K562 (cell line): ENCODE data around the gene ACADVL. TPM values are rescaled to one million over a fixed set of nuclear protein-coding genes. Genes with fewer than 3 reads are reported as not detected.

Source experiments
- ATAC-seq: fragments of 200-7000 bp; cut with Tn5 transposase; 3 replicates; pipeline ENCODE4 v1.9.1; 2020; ENCODE audit warnings: moderate library complexity
- BruUV-seq: library from RNA; stranded (reverse); fragments of 400-500 nt; replicated peaks from 2 replicates; lab custom pipeline; 2021; lab: Mats Ljungman, UMichigan
- CTCF ChIA-PET: fragments of 300-600 bp; formaldehyde crosslinking; extraction: SDS; loops from one replicate; lab custom pipeline; 2021; ENCODE audit warnings: low intra/inter-chr PET ratio; lab: Yijun Ruan, JAX
- POLR2A ChIA-PET: fragments of 300-600, 350-650 bp; sonication (Branson Sonifier 250); formaldehyde crosslinking; extraction: SDS; loops from one replicate; lab custom pipeline; 2021; ENCODE audit warnings: antibody characterized with exemption, inconsistent platforms; lab: Yijun Ruan, JAX
- DNase-seq, 4 experiments: peaks; one replicate each; pipeline versions ENCODE4 v3.0.0 to v3.0.0-alpha.2; 2011 to 2018; ENCODE audit warnings: low spot score in 3 of 4, mixed read lengths in 3 of 4; ENCODE audit errors: extremely low read depth in 1 of 4
- FAIRE-seq: peaks from 2 replicates; lab custom pipeline; 2011; peaks lifted over from hg19 to GRCh38; lab: Jason Lieb, UNC
- H2AFZ ChIP-seq: 2 replicates; pipeline ENCODE4 v1.6.0; 2011; ENCODE audit warnings: low read depth, low read length, control low read depth, inconsistent platforms
- H3K27ac ChIP-seq: fragments of 200-600 bp; 3 replicates; pipeline ENCODE4 v1.8.0; 2011; ENCODE audit warnings: low read depth, mild to moderate bottlenecking, control low read depth, inconsistent platforms, low read length, moderate library complexity, mixed read lengths; ENCODE audit errors: extremely low read depth
- H3K27me3 ChIP-seq, 2 experiments: fragments of 300-600 bp in 1 of 2; 2 replicates in 1 of 2; 3 replicates in 1 of 2; pipeline versions ENCODE4 v1.6.0 to v1.8.0; 2011; ENCODE audit warnings: inconsistent platforms in 2 of 2, low read length in 2 of 2, mild to moderate bottlenecking in 1 of 2, mixed read lengths in 1 of 2, moderate library complexity in 1 of 2; ENCODE audit not compliant: control insufficient read depth in 2 of 2, insufficient read depth in 2 of 2
- H3K36me3 ChIP-seq: fragments of 300-600 bp; 3 replicates; pipeline ENCODE4 v1.8.0; 2011; ENCODE audit warnings: mild to moderate bottlenecking, low read length, inconsistent platforms; ENCODE audit not compliant: control insufficient read depth, insufficient read depth
- H3K4me1 ChIP-seq, 2 experiments: fragments of 200-600 bp in 1 of 2; replicated peaks in 1 of 2; 2 replicates in 1 of 2; 3 replicates in 1 of 2; pipeline versions ENCODE4 v1.5.1 to v1.8.0; 2011; ENCODE audit warnings: inconsistent platforms in 2 of 2, low read length in 2 of 2, mild to moderate bottlenecking in 1 of 2, mixed read lengths in 1 of 2, moderate library complexity in 1 of 2; ENCODE audit not compliant: control insufficient read depth in 2 of 2, insufficient read depth in 2 of 2
- H3K4me2 ChIP-seq: 2 replicates; pipeline ENCODE4 v1.6.1; 2011; ENCODE audit warnings: low read length, control low read depth, inconsistent platforms, mixed read lengths; ENCODE audit not compliant: insufficient read depth
- H3K4me3 ChIP-seq: fragments of 200-600 bp; sonication (generic), shearing (Covaris generic); 2 replicates; pipeline ENCODE4 v1.5.1; 2016; ENCODE audit warnings: control low read depth, inconsistent platforms
- H3K79me2 ChIP-seq: fragments of 200-600 bp; 3 replicates; pipeline ENCODE4 v1.8.0; 2011; ENCODE audit warnings: low read length, inconsistent platforms; ENCODE audit not compliant: control insufficient read depth, insufficient read depth
- H3K9ac ChIP-seq, 2 experiments: 2 replicates each; pipeline versions ENCODE4 v1.6.0 to v1.6.1; 2011; ENCODE audit warnings: low read depth in 2 of 2, low read length in 2 of 2, control low read depth in 1 of 2, inconsistent platforms in 1 of 2, mild to moderate bottlenecking in 1 of 2, mixed read lengths in 1 of 2; ENCODE audit not compliant: insufficient read depth in 1 of 2
- H3K9me1 ChIP-seq: one replicate; pipeline ENCODE4 v1.6.0; 2011; ENCODE audit warnings: inconsistent platforms, mild to moderate bottlenecking, low read length, moderate library complexity; ENCODE audit not compliant: control insufficient read depth, insufficient read depth
- H3K9me3 ChIP-seq: replicated peaks from 2 replicates; pipeline ENCODE4 v1.5.1; 2011; ENCODE audit warnings: low read depth, low read length, inconsistent platforms; ENCODE audit not compliant: control insufficient read depth, insufficient read depth
- H4K20me1 ChIP-seq: replicated peaks from 2 replicates; pipeline ENCODE4 v1.6.1; 2011; ENCODE audit warnings: low read length, inconsistent platforms, mixed read lengths; ENCODE audit not compliant: control insufficient read depth, insufficient read depth
- JUN ChIP-seq, 2 experiments: sonication (generic) in 1 of 2; formaldehyde crosslinking in 1 of 2; IDR thresholded peaks; 2 replicates each; pipeline versions ENCODE4 v1.6.1 to v1.8.0; 2012 to 2022; ENCODE audit warnings: borderline replicate concordance in 2 of 2, mild to moderate bottlenecking in 2 of 2, improper control_type of control experiment in 1 of 2, low read depth in 1 of 2, low read length in 1 of 2, missing genetic modification reagents in 1 of 2
- MAZ ChIP-seq, 2 experiments: fragments of 450-650 bp in 1 of 2; sonication (generic) in 1 of 2; formaldehyde crosslinking; IDR thresholded peaks in 1 of 2; conservative IDR thresholded peaks in 1 of 2; 2 replicates each; pipeline versions ENCODE4 v1.4.0 to v1.5.0; 2020; ENCODE audit warnings: mild to moderate bottlenecking in 1 of 2, missing genetic modification reagents in 1 of 2
- SMARCE1 ChIP-seq: fragments of 450-650 bp; IDR thresholded peaks from 2 replicates; pipeline ENCODE4 v1.7.1; 2016; ENCODE audit warnings: mild to moderate bottlenecking
- SUPT5H ChIP-seq: fragments of 450-650 bp; IDR thresholded peaks from 2 replicates; pipeline ENCODE4 v1.6.1; 2016
- TOE1 ChIP-seq, 2 experiments: fragments of 450-650 bp in 1 of 2; sonication (generic) in 1 of 2; formaldehyde crosslinking in 1 of 2; IDR thresholded peaks; 2 replicates each; pipeline versions ENCODE4 v1.7.1 to v1.8.0; 2016 to 2022; ENCODE audit warnings: borderline replicate concordance in 2 of 2, mild to moderate bottlenecking in 2 of 2, antibody characterized with exemption in 1 of 2, inconsistent platforms in 1 of 2, low read depth in 1 of 2, missing genetic modification reagents in 1 of 2, moderate library complexity in 1 of 2
- ZFX ChIP-seq: sonication (generic); formaldehyde crosslinking; IDR thresholded peaks from 2 replicates; pipeline ENCODE4 v1.8.0; 2022; ENCODE audit warnings: mild to moderate bottlenecking, missing genetic modification reagents, moderate library complexity
- WGBS: fragments of 100-300 bp; shearing (Covaris generic); methylation state at CpG from one replicate; pipeline ENCODE4 v1.1.6; 2016; ENCODE audit warnings: low coverage, mixed read lengths; ENCODE audit not compliant: insufficient coverage; ENCODE audit errors: missing lambda C conversion rate; 5-methylcytosine and 5-hydroxymethylcytosine counted together
- in situ Hi-C: fragments of 300-500 bp; cut with MboI; formaldehyde crosslinking; loops from 4 replicates; pipeline ENCODE4 v1.15.0; 2018; ENCODE audit warnings: inconsistent platforms, mixed read lengths
- intact Hi-C: fragments of 100-400 bp; cut with micrococcal nuclease; formaldehyde crosslinking; loops from 2 replicates; pipeline ENCODE4 v1.14.2; 2022
- polyA plus RNA-seq, 8 experiments: library from polyadenylated mRNA; depleted of rRNA in 4 of 8; stranded (reverse) in 5 of 8; unstranded in 3 of 8; fragments of >200 nt; fragmentation: Nextera tagmentation in 2 of 8; fragmentation: Illumina TruSeq in 1 of 8; extraction: Ambion mirVana in 2 of 8; extraction: Trizol in 1 of 8; gene quantifications; 2 replicates each; pipeline versions ENCODE4 v1.2.1 to v1.2.3, GENCODE V29; 2011 to 2014; ENCODE audit warnings: inconsistent platforms in 1 of 8, missing spikeins in 1 of 8
- total RNA-seq, 7 experiments: library from RNA; depleted of rRNA in 6 of 7; stranded (reverse); fragments of >200 nt in 6 of 7; fragmentation: Illumina TruSeq in 2 of 7; extraction: Trizol in 2 of 7; gene quantifications; 2 replicates each; pipeline versions ENCODE4 v1.2.1 to v1.2.3, GENCODE V29; 2011 to 2021; ENCODE audit warnings: low replicate concordance in 1 of 7
- TF ChIP-seq, protein P1 (sequence below): sonication (generic); formaldehyde crosslinking; IDR thresholded peaks from 2 replicates; pipeline ENCODE4 v1.8.1; 2022; ENCODE audit warnings: missing genetic modification reagents
- TF ChIP-seq, protein P2 (sequence below): fragments of 250-450 bp; sonication (Bioruptor Pico); IDR thresholded peaks from 2 replicates; pipeline ENCODE4 v1.4.0; 2020; ENCODE audit warnings: mild to moderate bottlenecking, moderate library complexity, borderline replicate concordance
- TF ChIP-seq, protein P3 (sequence below), 2 experiments: fragments of 450-650 bp; IDR thresholded peaks; 2 replicates each; pipeline ENCODE4 v1.6.1; 2018; ENCODE audit warnings: mild to moderate bottlenecking in 2 of 2, low read depth in 1 of 2; ENCODE audit not compliant: partially characterized antibody in 2 of 2

ACADVL gene
- total and polyA plus RNA-seq, 9 of the 15 experiments (the other 6 are each of a cell fraction or from before 2014, with no cell fraction given), result 25.5 to 449 (median 214) TPM

DNA sequence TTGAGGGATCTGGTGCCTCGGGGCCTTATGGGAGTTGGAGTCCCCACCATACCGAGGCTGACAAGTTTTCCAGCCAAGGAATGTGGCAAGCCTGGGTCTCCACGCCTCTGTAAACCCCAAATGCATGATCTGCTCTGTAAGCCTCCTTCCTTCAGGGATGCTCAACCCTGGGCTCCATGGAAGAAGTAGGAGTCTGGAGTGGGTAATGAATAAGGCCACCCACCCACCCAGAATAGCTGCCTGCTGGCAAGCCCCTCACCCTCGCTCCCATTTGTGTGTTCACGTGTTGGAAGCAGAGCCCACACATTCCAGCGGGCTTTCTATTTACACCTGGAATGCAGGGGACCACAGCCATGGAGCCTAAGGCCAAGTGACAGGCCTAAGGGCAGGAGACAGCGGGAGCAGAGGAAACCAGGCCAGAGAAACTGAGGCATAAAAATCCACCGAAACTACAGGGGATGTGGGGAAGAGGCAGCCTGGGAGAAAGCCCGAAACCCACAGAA, 4.6 kb upstream of the ACADVL start:
- Histone ChIP-seq H4K20me1 (no peaks in the 10 kb centered on the region; the same call in 1 of the 2 replicates), H3K9me3 (no peaks in the 10 kb centered on the region), H3K4me1 (peaks cover 34 to 48% of the 10 kb centered on the region in 2 experiments), H2AFZ (peak overlapping the region; percentile 19; the same call in 1 of the 2 replicates), H3K9ac (peak overlapping the region; percentile 20 to 43; a peak in 2 of 4 replicates), H3K36me3 (no peaks in the 10 kb centered on the region), H3K4me2 (peak overlapping the region; percentile 85), H3K27me3 (no peaks in the 10 kb centered on the region), H3K9me1 (no peaks in the 10 kb centered on the region), H3K79me2 (peaks cover 44% of the 10 kb centered on the region), H3K27ac (peak overlapping the region; percentile 39), H3K4me3 (peak overlapping the region; percentile 43; the same call in 1 of the 2 replicates)
- BruUV-seq, result no TSS peak
- WGBS, result 21% methylated on average over 9 of the region's 9 CpGs
- in situ Hi-C loops, result no loop called here
- no peak for ATAC-seq
- POLR2A ChIA-PET, result interaction anchor here (1.3 kb wide), 1 partner anchor 28 kb away, joined by 3 read pairs; the partner anchor contains the start of gene GABARAP
- FAIRE-seq, result peak; percentile 97
- intact Hi-C loops, result no loop called here
- DNase-seq, result no peak
- CTCF ChIA-PET, result no interaction called here
- TF ChIP-seq, protein P1, sequence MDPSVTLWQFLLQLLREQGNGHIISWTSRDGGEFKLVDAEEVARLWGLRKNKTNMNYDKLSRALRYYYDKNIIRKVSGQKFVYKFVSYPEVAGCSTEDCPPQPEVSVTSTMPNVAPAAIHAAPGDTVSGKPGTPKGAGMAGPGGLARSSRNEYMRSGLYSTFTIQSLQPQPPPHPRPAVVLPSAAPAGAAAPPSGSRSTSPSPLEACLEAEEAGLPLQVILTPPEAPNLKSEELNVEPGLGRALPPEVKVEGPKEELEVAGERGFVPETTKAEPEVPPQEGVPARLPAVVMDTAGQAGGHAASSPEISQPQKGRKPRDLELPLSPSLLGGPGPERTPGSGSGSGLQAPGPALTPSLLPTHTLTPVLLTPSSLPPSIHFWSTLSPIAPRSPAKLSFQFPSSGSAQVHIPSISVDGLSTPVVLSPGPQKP (CRISPR knock-in tag), result no peak
- TF ChIP-seq TOE1 (IDR thresholded peaks at IDR 0.05; ENCODE audit: borderline replicate concordance) (no peak), TOE1 (CRISPR knock-in tag; IDR thresholded peaks at IDR 0.05; ENCODE audit: borderline replicate concordance, low read depth) (no peak), ZFX (CRISPR knock-in tag) (peak; percentile 20; the same call in 1 of the 2 replicates), SMARCE1 (no peak), JUN (IDR thresholded peaks at IDR 0.05; ENCODE audit: borderline replicate concordance, low read depth, low read length) (0 out of 2 replicates have a peak, but pooled peaks have one; percentile 8), JUN (CRISPR knock-in tag; IDR thresholded peaks at IDR 0.05; ENCODE audit: borderline replicate concordance) (no peak), SUPT5H (no peak), MAZ (CRISPR knock-in tag; conservative IDR thresholded peaks at IDR 0.05 in 1 of 2, IDR thresholded peaks at IDR 0.05 in 1 of 2) (0 out of 4 replicates have a peak, but pooled peaks of 1 of the 2 experiments have one; percentile 3)
- TF ChIP-seq, protein P2, sequence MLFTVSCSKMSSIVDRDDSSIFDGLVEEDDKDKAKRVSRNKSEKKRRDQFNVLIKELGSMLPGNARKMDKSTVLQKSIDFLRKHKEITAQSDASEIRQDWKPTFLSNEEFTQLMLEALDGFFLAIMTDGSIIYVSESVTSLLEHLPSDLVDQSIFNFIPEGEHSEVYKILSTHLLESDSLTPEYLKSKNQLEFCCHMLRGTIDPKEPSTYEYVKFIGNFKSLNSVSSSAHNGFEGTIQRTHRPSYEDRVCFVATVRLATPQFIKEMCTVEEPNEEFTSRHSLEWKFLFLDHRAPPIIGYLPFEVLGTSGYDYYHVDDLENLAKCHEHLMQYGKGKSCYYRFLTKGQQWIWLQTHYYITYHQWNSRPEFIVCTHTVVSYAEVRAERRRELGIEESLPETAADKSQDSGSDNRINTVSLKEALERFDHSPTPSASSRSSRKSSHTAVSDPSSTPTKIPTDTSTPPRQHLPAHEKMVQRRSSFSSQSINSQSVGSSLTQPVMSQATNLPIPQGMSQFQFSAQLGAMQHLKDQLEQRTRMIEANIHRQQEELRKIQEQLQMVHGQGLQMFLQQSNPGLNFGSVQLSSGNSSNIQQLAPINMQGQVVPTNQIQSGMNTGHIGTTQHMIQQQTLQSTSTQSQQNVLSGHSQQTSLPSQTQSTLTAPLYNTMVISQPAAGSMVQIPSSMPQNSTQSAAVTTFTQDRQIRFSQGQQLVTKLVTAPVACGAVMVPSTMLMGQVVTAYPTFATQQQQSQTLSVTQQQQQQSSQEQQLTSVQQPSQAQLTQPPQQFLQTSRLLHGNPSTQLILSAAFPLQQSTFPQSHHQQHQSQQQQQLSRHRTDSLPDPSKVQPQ, result no peak
- TF ChIP-seq, protein P3, sequence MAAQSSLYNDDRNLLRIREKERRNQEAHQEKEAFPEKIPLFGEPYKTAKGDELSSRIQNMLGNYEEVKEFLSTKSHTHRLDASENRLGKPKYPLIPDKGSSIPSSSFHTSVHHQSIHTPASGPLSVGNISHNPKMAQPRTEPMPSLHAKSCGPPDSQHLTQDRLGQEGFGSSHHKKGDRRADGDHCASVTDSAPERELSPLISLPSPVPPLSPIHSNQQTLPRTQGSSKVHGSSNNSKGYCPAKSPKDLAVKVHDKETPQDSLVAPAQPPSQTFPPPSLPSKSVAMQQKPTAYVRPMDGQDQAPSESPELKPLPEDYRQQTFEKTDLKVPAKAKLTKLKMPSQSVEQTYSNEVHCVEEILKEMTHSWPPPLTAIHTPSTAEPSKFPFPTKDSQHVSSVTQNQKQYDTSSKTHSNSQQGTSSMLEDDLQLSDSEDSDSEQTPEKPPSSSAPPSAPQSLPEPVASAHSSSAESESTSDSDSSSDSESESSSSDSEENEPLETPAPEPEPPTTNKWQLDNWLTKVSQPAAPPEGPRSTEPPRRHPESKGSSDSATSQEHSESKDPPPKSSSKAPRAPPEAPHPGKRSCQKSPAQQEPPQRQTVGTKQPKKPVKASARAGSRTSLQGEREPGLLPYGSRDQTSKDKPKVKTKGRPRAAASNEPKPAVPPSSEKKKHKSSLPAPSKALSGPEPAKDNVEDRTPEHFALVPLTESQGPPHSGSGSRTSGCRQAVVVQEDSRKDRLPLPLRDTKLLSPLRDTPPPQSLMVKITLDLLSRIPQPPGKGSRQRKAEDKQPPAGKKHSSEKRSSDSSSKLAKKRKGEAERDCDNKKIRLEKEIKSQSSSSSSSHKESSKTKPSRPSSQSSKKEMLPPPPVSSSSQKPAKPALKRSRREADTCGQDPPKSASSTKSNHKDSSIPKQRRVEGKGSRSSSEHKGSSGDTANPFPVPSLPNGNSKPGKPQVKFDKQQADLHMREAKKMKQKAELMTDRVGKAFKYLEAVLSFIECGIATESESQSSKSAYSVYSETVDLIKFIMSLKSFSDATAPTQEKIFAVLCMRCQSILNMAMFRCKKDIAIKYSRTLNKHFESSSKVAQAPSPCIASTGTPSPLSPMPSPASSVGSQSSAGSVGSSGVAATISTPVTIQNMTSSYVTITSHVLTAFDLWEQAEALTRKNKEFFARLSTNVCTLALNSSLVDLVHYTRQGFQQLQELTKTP (IDR thresholded peaks at IDR 0.05; ENCODE audit: low read depth in 1 of 2, partially characterized antibody in 2 of 2), result peak in 1 of 2 experiments; percentile 99
